ENCODE data around the gene MYO3B. TPM values are rescaled to one million over a fixed set of nuclear protein-coding genes. Genes with fewer than 3 reads are reported as not detected.

MYO3B gene
- total and polyA plus RNA-seq, 3 donors from 2014 or later, result 1.4 to 3.5 (median 2.5) TPM

GRCh38 chr2:170330881-170331280, 152.9 kb downstream of the MYO3B start:
- intact Hi-C loops (cut with DNase I; ENCODE audit: low total_unique reads), result no loop called here
- TF ChIP-seq POLR2A (IDR thresholded peaks at IDR 0.05), result no peak
- no peak for TF ChIP-seq CTCF (IDR thresholded peaks at IDR 0.05)
- no peak for DNase-seq
- H3K27me3 ChIP-seq, result no peaks in the 10 kb centered on the region
- H3K27ac ChIP-seq, result no peak overlapping the region
- no peaks in the 10 kb centered on the region for H3K4me1 ChIP-seq
- H3K4me3 ChIP-seq, result no peak overlapping the region
- H3K9me3 ChIP-seq, result no peaks in the 10 kb centered on the region
- no peaks in the 10 kb centered on the region for H3K36me3 ChIP-seq (ENCODE audit: low read depth, missing control alignments)
- WGBS, 2 donors, result 95 to 97% methylated on average over 1 of the region's 1 CpG

GRCh38 chr2:170332676-170333402, 154.9 kb downstream of the MYO3B start:
- Histone ChIP-seq H3K9me3 (no peaks in the 10 kb centered on the region), H3K4me3 (no peak overlapping the region), H3K36me3 (ENCODE audit: low read depth, missing control alignments) (no peaks in the 10 kb centered on the region), H3K4me1 (no peaks in the 10 kb centered on the region), H3K27me3 (no peaks in the 10 kb centered on the region), H3K27ac (no peak overlapping the region)
- no peak for DNase-seq
- WGBS, 2 donors, result 64 to 76% methylated on average over 2 of the region's 2 CpGs
- TF ChIP-seq POLR2A (IDR thresholded peaks at IDR 0.05) (no peak), CTCF (IDR thresholded peaks at IDR 0.05) (no peak)
- intact Hi-C loops (cut with DNase I; ENCODE audit: low total_unique reads), result no loop called here

- Histone ChIP-seq H3K4me1 (no peaks in the 10 kb centered on the region), H3K4me3 (no peak overlapping the region), H3K27me3 (no peaks in the 10 kb centered on the region), H3K36me3 (ENCODE audit: low read depth, missing control alignments) (no peaks in the 10 kb centered on the region), H3K27ac (no peak overlapping the region), H3K9me3 (no peaks in the 10 kb centered on the region)
- WGBS, 2 donors, result 66 to 71% methylated on average over 3 of the region's 3 CpGs
- intact Hi-C loops (cut with DNase I; ENCODE audit: low total_unique reads), result no loop called here
- DNase-seq, result no peak
- TF ChIP-seq POLR2A (IDR thresholded peaks at IDR 0.05) (no peak), CTCF (IDR thresholded peaks at IDR 0.05) (no peak)
Observed at GRCh38 chr2:170335351-170335750, 157.4 kb downstream of the MYO3B start.

- H3K4me1 ChIP-seq, result no peaks in the 10 kb centered on the region
- WGBS, 2 donors, result 89% methylated on average over 2 of the region's 2 CpGs
- no peak for DNase-seq
- intact Hi-C loops (cut with DNase I; ENCODE audit: low total_unique reads), result no loop called here
- TF ChIP-seq CTCF (IDR thresholded peaks at IDR 0.05) (no peak), POLR2A (IDR thresholded peaks at IDR 0.05) (no peak)
- H3K36me3 ChIP-seq (ENCODE audit: low read depth, missing control alignments), result no peaks in the 10 kb centered on the region
- no peak overlapping the region for H3K4me3 ChIP-seq
- no peak overlapping the region for H3K27ac ChIP-seq
- H3K27me3 ChIP-seq, result no peaks in the 10 kb centered on the region
- H3K9me3 ChIP-seq, result no peaks in the 10 kb centered on the region
Observed at GRCh38 chr2:170336408-170336807, 158.5 kb downstream of the MYO3B start.

GRCh38 chr2:170336916-170337315, 159.0 kb downstream of the MYO3B start:
- TF ChIP-seq POLR2A (IDR thresholded peaks at IDR 0.05) (no peak), CTCF (IDR thresholded peaks at IDR 0.05) (no peak)
- H3K36me3 ChIP-seq (ENCODE audit: low read depth, missing control alignments), result no peaks in the 10 kb centered on the region
- H3K27me3 ChIP-seq, result no peaks in the 10 kb centered on the region
- no peaks in the 10 kb centered on the region for H3K9me3 ChIP-seq
- intact Hi-C loops (cut with DNase I; ENCODE audit: low total_unique reads), result no loop called here
- H3K4me1 ChIP-seq, result no peaks in the 10 kb centered on the region
- H3K4me3 ChIP-seq, result no peak overlapping the region
- DNase-seq, result no peak
- WGBS, 2 donors, result 57 to 88% methylated on average over 2 of the region's 2 CpGs
- H3K27ac ChIP-seq, result no peak overlapping the region
